ENCODE measurements around the gene ABCC3. TPM values are rescaled to one million over a fixed set of nuclear protein-coding genes. Genes with fewer than 3 reads are reported as not detected.

ABCC3 gene
- total RNA-seq, 4 donors from 2014 or later: 19.6 to 93.7 (median 34.1) TPM

DNA sequence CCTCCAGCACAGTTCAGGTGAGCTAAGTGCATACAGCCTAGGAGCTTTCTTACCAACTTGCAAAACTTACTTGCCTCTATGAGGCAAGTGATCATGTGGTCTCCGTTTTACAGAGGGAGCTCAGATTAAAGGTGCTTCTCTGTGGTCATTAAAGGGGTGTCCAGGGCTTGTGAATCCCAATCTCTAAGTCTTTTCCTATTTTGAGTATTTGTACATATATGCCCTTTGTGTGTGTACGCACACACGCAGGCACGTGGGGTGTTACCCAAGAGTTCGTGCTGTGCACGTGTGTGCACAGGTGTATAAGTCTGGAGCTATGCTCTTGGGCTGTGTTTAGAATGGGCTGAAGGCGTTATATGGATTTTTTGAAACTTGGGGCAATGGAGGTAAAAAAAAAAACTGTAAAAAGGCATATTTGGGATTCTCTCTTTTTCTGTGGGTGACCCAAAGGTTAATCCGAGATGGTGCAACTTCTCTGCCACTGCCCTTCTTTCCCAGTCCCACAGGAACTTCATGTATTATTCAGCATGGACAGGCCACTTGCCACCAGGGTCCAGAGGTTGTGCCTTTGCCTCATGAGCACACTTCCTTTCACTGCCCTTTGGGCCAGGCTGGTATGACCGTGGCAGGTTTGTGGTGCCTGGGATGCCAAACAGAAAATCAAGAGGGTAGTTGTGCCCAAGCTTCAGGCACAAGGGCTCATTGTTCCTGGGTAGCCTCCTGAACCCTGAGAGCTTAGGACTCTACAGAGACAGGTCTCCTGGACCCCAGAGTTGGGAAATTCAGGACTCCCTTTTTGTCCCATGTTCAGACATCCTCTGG, 1.5 kb downstream of the ABCC3 start:
- peak overlapping the region in 3 of 4 donors; percentile 80 to 84 (median 82) for H3K27ac ChIP-seq
- peak overlapping the region; percentile 59 to 79 (median 77) for H3K4me3 ChIP-seq
- DNase-seq: no peak
- intact Hi-C loops (cut with DNase I): no loop called here
- no peaks in the 10 kb centered on the region for H3K9me3 ChIP-seq
- WGBS, 2 donors: 41 to 62% methylated on average over 9 of the region's 9 CpGs
- H3K4me1 ChIP-seq: peaks cover 44 to 73% (median 47%) of the 10 kb centered on the region in 3 donors
- peak in 1 of 4 donors; percentile 8 for TF ChIP-seq POLR2A (IDR thresholded peaks at IDR 0.05)
- no peak for TF ChIP-seq CTCF (IDR thresholded peaks at IDR 0.05)
- no peaks in the 10 kb centered on the region for H3K36me3 ChIP-seq
- peaks cover 0 to 68% (median 0%) of the 10 kb centered on the region in 4 donors for H3K27me3 ChIP-seq

GRCh38 chr17:50636804-50637195, 2.1 kb downstream of the ABCC3 start:
- no peak for TF ChIP-seq CTCF (IDR thresholded peaks at IDR 0.05)
- no peak overlapping the region for H3K4me3 ChIP-seq
- 49 to 50% methylated on average over 5 to 6 of the region's 7 CpGs for WGBS, 2 donors
- H3K9me3 ChIP-seq: no peaks in the 10 kb centered on the region
- H3K36me3 ChIP-seq: no peaks in the 10 kb centered on the region
- peaks cover 0 to 61% (median 0%) of the 10 kb centered on the region in 4 donors for H3K27me3 ChIP-seq
- peaks cover 44 to 80% (median 47%) of the 10 kb centered on the region in 3 donors for H3K4me1 ChIP-seq
- intact Hi-C loops (cut with DNase I): no loop called here
- H3K27ac ChIP-seq: peak overlapping the region in 2 of 4 donors; percentile 36 to 84
- DNase-seq: no peak

- Histone ChIP-seq H3K4me1 (peaks cover 47 to 92% (median 51%) of the 10 kb centered on the region in 3 donors), H3K27ac (peak overlapping the region; percentile 53 to 84 (median 70)), H3K9me3 (no peaks in the 10 kb centered on the region), H3K4me3 (no peak overlapping the region), H3K27me3 (peaks cover 0 to 49% (median 0%) of the 10 kb centered on the region in 4 donors), H3K36me3 (no peaks in the 10 kb centered on the region)
- intact Hi-C loops (cut with DNase I): no loop called here
- TF ChIP-seq POLR2A (IDR thresholded peaks at IDR 0.05) (no peak), CTCF (IDR thresholded peaks at IDR 0.05) (no peak)
- 49 to 53% methylated on average over 7 of the region's 7 CpGs for WGBS, 2 donors
- DNase-seq: no peak
These were observed 3.3 kb downstream of the ABCC3 start for GRCh38 chr17:50637829-50638605.

GRCh38 chr17:50638606-50638965, 3.9 kb downstream of the ABCC3 start:
- no peak overlapping the region for H3K4me3 ChIP-seq
- peaks cover 47 to 97% (median 52%) of the 10 kb centered on the region in 3 donors for H3K4me1 ChIP-seq
- intact Hi-C loops (cut with DNase I): no loop called here
- DNase-seq: no peak
- no peaks in the 10 kb centered on the region for H3K9me3 ChIP-seq
- H3K36me3 ChIP-seq: no peaks in the 10 kb centered on the region
- peaks cover 0 to 45% (median 0%) of the 10 kb centered on the region in 4 donors for H3K27me3 ChIP-seq
- TF ChIP-seq POLR2A (IDR thresholded peaks at IDR 0.05): no peak
- no peak for TF ChIP-seq CTCF (IDR thresholded peaks at IDR 0.05)
- H3K27ac ChIP-seq: peak overlapping the region; percentile 53 to 84 (median 70)
- WGBS, 2 donors: 60% methylated on average over 1 of the region's 2 CpGs; no CpG with 5 or more reads in 1 of the 2 donors
